Activated gamma-delta T cell (primary cell): ENCODE measurements around the gene SENP1.

Experiments
- DNase-seq: peaks from one replicate; lab custom pipeline; 2025; lab: John Stamatoyannopoulos, UW

Gene SENP1

GRCh38 chr12:48036818-48037217, 69.1 kb downstream of the SENP1 start:
- DNase-seq, result no peak

DNA sequence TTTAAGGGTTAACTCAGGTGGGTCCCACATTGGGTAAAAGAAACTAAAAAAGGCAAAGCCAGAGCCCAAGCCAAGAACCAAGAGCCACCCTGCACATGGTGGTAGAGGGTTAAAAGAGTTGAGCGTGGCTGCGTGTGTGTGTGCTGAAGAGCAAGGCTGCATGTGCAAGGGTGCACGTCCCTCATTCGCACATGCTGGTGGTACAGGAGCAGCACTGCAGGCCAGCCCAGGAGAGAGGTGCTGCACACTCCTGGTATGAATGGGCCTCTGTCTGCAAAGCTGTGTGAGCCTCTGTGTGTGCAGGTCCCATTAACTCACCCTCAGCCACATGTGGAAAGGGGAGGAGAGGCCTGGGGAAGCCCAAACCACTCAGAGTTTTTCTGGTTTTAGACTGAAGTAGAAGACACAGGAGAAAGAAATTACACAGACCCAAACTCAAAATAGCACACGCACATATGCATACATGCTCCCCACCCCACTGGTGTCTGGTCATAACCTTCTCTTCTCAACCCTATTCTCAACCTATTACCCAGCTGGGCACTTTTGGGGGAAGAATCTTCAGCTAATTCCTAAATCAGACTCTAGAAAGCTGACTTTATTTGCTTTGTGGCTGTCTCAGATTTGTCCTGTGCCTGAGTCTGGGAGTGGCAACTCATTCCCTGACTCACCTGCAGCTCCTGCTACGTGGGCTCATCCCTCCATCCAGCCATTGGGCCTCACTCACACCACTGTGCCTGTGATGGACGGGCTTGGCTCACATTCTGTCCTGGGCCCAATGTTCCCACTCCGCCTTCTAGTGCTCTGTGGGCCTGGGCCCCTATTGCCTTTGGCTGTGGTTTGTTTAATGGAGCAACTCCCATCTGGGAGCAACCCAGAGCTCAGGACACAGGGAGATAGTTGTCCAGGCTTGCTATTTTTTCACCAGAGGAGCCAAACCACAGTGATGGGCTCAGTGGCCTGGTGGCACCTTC, 70.8 kb downstream of the SENP1 start:
- DNase-seq, result no peak

DNA sequence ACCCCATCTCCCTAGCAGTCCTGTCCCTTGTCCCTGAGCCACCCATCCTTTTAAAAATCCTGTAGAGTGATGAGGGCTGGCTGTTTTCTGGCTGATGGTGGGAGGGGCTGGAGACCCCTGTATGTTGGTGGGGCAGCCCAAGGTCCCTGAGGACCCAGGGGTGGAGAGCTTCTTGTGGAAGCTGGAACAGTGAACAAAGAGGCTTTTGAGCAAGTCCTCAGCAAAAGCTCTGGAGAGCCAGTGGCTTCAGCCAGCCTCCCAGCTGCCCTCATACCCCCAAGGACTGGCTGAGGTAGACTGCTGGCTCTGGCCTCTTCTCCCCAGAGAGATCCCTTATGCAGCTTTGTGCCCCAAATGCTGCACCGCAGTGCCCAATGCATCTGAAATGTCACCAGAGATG, 72.4 kb downstream of the SENP1 start:
- no peak for DNase-seq

- no peak for DNase-seq
Observed at GRCh38 chr12:48032597-48032996, 73.3 kb downstream of the SENP1 start.

DNA sequence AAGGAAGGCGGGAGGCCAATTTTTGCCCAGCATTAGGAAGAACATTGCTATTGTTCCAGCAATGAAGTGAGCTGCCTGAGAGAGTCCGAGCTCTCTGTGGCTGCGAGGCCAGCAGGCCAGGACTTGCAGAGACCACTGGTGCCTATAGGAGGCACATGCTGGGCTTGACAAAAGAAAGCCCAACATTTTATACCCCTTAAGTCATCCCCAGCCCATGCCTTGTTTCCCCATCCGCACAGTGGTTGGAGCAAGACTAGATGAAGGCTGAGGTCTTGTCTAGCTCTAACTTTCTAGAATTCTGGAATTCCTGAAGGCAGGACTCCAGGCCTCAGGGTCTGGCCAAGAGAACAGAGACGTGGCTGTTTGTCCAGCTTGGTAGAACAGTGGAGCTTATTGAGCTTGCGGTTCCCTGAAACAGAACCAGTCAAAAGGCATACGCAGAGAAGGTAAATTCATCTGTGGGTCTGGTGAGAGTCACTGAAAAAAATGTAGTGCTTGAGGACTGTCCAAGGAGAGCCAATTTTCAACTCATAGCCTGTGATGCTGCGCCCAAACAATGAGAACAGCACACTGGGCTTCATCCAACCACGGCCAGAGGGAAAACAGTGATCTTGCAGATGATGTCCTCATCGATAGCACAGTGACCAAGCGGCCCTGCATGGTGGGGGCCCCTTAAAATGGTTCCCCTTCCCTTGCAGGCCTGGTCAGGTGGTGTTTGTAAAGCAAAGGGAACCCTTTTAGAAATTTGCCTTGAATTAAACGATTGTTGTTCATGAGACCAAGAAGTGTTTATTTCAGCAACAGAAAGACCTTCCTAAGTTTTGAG, 74.5 kb downstream of the SENP1 start:
- DNase-seq, result no peak

DNA sequence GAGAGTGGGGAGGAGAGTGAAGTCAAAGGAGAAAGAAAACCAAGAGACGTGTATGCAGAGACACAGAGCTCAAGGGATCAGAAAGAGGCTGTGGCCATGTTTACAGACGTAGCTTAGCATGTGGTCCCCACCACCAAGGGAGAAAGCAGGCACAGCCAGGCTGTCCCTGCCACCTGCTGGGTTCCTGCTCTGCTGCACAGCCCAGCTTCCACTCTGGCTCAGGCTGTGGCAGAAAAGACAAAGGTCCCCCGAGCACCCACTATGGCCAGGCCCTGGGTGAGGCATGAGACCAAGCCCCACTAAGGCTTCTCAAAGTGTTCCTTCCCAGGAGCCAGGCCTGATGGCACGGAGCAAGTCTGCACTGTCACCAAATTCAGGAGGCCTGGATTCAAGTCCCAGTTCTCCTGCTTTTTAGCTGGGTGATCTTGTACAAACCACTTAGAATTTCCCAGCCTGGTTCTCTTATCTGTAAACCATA, 75.7 kb downstream of the SENP1 start:
- no peak for DNase-seq

- no peak for DNase-seq
Observed at GRCh38 chr12:48029491-48030172, 76.2 kb downstream of the SENP1 start.

- DNase-seq, result no peak
Observed at GRCh38 chr12:48028541-48029431, 77.1 kb downstream of the SENP1 start.

DNA sequence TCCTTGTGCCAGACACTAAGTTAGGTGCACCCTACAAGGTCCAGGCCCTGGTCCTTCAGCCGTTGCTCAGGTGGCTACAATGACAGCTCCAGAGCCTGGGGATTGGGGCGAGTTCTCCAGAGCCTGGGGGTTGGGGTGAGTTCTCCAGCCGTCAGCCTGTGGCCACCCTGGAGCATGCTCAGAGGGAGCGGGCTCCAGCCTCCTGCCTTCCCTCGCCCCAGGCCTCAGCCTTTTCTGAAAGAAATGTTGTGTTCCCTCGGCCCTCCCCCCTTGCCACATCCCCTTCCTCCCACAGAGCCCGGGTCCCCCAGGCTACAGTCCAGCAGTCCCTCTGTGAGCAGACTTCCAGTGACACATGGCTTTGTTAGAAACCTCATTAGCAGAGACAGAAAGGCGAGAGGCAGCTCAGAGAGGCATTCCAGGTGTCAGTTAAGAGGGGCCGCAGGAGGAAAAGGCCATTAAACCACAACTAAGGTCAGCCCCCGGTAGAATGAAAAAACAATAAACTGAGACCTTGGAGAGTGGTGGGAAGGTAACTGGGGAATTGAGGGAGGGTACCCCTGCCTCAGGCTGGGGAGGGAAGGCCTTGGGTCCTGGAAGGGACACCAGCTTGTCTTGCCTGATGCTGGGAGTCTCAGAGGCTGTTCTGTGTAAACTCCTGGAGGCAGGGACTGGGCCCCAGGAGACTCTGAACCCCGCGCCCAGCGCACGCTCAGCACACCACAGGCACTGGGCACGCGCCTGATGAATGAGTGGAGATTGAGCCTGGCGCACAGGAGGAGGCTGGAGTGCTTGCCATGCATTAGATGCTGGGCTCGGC, 78.5 kb downstream of the SENP1 start:
- DNase-seq, result no peak

GRCh38 chr12:48026060-48026827, 79.6 kb downstream of the SENP1 start:
- no peak for DNase-seq

DNA sequence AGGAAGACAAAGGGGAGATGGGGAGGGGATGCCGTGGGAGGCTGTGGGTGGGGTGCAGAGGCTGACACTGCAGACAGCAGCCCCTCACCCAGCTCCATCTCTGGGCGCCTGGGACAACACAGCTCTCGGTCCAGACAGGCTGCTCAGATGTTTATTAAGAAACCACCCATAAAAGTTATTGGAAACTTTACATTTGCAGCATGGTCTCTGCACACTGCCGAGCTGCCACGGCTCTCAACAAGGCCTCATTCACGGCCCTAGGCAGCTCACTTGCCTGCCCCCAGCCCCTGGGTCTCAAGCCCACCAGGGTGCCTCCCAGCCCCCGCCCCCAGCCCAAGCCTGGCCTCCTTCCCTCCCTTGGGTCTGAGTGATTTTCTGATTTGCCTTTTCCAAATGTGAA, 80.6 kb downstream of the SENP1 start:
- no peak for DNase-seq

DNA sequence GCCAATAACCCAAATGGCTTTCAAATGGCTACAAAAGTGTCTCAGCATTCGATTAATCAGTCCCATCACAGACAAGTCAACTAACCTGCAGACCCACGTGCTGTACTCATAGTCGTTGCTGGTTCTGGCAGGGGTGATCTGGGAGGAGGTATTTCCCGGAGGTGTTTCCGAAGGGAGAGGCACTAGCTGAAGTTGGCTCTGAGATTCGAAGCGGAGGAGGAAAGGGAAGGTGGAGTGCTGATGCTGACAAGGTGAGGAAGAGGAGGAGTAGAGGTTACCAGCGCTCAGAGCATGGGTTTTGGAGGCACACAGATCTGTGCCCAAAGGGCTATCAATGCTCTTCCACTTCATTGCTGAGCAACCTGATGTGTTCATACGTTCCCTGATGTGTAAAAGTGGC, 81.1 kb downstream of the SENP1 start:
- DNase-seq, result no peak

- no peak for DNase-seq
Observed at GRCh38 chr12:48023386-48023785, 82.5 kb downstream of the SENP1 start.

- DNase-seq, result no peak
Observed at GRCh38 chr12:48022676-48023385, 83.0 kb downstream of the SENP1 start.

DNA sequence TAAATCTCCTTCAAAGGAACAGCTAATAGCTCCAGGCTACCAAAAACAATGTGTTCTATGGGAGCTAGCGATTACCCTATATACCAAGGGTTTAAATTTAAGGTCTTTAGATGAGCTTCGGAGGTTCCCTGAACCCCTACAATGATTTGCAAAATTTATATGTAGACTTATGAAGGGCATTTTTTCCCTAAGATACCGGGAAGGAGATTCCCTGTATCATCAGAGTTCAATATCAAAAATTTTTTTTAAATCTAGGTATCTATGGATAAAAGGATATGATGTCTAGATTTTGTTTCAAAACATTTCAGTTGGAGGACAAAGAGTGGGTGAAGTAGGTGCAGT, 83.7 kb downstream of the SENP1 start:
- no peak for DNase-seq

DNA sequence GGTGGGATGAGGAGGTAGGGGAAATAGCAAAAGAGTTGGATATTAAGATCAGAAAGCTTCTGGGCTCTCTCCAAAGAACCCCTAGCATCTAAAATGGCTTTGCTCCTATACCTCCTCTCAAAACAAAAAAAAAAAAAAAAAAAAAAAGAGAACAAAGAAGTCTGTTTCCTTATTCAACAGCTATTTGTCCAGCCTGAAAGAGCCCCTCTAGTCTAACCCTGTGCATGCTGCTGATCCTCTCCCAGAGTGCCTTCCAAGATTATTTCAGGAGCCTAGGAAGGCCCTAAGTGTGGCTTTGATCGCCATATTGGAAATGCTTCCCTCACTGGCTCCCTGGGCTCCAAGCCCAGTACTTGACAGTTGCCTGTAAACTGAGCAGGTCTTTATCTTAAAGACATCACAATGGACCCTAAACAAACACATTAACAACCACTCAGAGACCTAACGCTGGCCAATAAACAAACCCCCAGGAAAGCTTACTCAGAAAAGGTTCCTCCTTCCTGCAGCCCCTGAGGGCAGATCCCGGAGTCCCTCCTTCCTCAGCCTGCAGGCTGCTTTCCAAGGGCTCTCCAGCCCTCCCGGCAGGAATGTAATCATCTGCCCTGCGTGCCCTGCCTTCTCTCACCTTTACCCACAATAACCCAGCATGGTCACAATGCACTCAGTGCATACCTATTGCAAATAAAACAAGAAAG, 84.2 kb downstream of the SENP1 start:
- no peak for DNase-seq

- DNase-seq, result no peak
Observed at GRCh38 chr12:48019639-48020265, 86.1 kb downstream of the SENP1 start.

- DNase-seq, result no peak
Observed at GRCh38 chr12:48018618-48018995, 87.3 kb downstream of the SENP1 start.
